Stimulated activated CD4-positive, alpha-beta T cell treated with anti-CD3 and anti-CD28 coated beads, Interleukin-2, amount 100 ng/mL, for 48 hours (primary cell): ENCODE measurements around the gene HBS1L.

Source experiments
- DNase-seq, 2 donors: peaks; one replicate each; pipeline ENCODE4 v3.0.0-alpha.2; 2020

HBS1L gene

GRCh38 chr6:135033238-135033637, 21.4 kb downstream of the HBS1L start:
- DNase-seq: no peak

GRCh38 chr6:135030532-135031178, 24.0 kb downstream of the HBS1L start:
- DNase-seq: no peak

- no peak for DNase-seq
These were observed 24.6 kb downstream of the HBS1L start for GRCh38 chr6:135030056-135030473.

GRCh38 chr6:135025775-135026174, 28.8 kb downstream of the HBS1L start:
- DNase-seq: no peak

- no peak for DNase-seq
These were observed 29.4 kb downstream of the HBS1L start for GRCh38 chr6:135025175-135025574.

GRCh38 chr6:135022050-135022697, 32.4 kb downstream of the HBS1L start:
- DNase-seq: no peak

- DNase-seq: no peak
These were observed 33.1 kb downstream of the HBS1L start for GRCh38 chr6:135021310-135022049.

- DNase-seq: no peak
These were observed 35.7 kb downstream of the HBS1L start for GRCh38 chr6:135018941-135019340.

- DNase-seq: no peak
These were observed 36.6 kb downstream of the HBS1L start for GRCh38 chr6:135018052-135018451.

GRCh38 chr6:135014353-135014832, 40.2 kb downstream of the HBS1L start:
- DNase-seq: no peak

- no peak for DNase-seq
These were observed 41.4 kb downstream of the HBS1L start for GRCh38 chr6:135013211-135013610.

- no peak for DNase-seq
These were observed 41.9 kb downstream of the HBS1L start for GRCh38 chr6:135012764-135013163.

GRCh38 chr6:135012349-135012748, 42.3 kb downstream of the HBS1L start:
- no peak for DNase-seq

- DNase-seq: no peak
These were observed 45.7 kb downstream of the HBS1L start for GRCh38 chr6:135008941-135009290.

- DNase-seq: no peak
These were observed 46.3 kb downstream of the HBS1L start for GRCh38 chr6:135008072-135008940.

- no peak for DNase-seq
These were observed 48.2 kb downstream of the HBS1L start for GRCh38 chr6:135006386-135006914.

GRCh38 chr6:135004399-135004798, 50.2 kb downstream of the HBS1L start:
- no peak for DNase-seq

GRCh38 chr6:135002974-135003703, 51.5 kb downstream of the HBS1L start:
- no peak for DNase-seq

GRCh38 chr6:135002229-135002844, 52.3 kb downstream of the HBS1L start:
- no peak for DNase-seq

GRCh38 chr6:134999107-134999506, 55.5 kb downstream of the HBS1L start:
- no peak for DNase-seq
